ENCODE data around the gene ARMC3.

DNA sequence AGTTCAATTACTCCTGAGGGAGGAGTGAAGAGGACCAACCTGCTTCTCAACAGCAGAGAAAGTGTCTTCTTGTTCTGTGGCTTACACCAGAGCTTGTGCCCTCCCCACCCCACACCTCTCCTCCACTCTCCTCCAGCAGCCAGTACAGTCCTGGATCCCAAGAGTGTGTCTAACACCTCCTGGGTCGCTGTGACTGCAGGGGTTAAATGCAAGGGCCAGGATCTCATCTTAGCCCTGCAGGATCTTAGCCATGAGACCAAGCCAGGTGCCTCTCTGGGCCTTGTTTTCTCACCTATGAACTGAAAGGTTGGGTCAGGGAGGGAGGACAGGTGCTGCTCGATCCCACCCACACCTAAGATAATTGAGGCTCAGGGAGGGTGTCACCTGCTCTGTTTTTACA is 133.1 kb downstream of the ARMC3 start:
- TF ChIP-seq, protein P1, sequence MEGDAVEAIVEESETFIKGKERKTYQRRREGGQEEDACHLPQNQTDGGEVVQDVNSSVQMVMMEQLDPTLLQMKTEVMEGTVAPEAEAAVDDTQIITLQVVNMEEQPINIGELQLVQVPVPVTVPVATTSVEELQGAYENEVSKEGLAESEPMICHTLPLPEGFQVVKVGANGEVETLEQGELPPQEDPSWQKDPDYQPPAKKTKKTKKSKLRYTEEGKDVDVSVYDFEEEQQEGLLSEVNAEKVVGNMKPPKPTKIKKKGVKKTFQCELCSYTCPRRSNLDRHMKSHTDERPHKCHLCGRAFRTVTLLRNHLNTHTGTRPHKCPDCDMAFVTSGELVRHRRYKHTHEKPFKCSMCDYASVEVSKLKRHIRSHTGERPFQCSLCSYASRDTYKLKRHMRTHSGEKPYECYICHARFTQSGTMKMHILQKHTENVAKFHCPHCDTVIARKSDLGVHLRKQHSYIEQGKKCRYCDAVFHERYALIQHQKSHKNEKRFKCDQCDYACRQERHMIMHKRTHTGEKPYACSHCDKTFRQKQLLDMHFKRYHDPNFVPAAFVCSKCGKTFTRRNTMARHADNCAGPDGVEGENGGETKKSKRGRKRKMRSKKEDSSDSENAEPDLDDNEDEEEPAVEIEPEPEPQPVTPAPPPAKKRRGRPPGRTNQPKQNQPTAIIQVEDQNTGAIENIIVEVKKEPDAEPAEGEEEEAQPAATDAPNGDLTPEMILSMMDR (IDR thresholded peaks at IDR 0.05; ENCODE audit: poor library complexity, severe bottlenecking): no peak
- TF ChIP-seq MXI1 (conservative IDR thresholded peaks at IDR 0.05; ENCODE audit: poor library complexity, severe bottlenecking) (no peak), EZH2 (IDR thresholded peaks at IDR 0.05; ENCODE audit: borderline replicate concordance, insufficient read depth, low read length, poor library complexity, severe bottlenecking) (no peak), POLR2AphosphoS5 (IDR thresholded peaks at IDR 0.05) (no peak), RAD21 (conservative IDR thresholded peaks at IDR 0.05) (no peak)
- TF ChIP-seq, protein P2, sequence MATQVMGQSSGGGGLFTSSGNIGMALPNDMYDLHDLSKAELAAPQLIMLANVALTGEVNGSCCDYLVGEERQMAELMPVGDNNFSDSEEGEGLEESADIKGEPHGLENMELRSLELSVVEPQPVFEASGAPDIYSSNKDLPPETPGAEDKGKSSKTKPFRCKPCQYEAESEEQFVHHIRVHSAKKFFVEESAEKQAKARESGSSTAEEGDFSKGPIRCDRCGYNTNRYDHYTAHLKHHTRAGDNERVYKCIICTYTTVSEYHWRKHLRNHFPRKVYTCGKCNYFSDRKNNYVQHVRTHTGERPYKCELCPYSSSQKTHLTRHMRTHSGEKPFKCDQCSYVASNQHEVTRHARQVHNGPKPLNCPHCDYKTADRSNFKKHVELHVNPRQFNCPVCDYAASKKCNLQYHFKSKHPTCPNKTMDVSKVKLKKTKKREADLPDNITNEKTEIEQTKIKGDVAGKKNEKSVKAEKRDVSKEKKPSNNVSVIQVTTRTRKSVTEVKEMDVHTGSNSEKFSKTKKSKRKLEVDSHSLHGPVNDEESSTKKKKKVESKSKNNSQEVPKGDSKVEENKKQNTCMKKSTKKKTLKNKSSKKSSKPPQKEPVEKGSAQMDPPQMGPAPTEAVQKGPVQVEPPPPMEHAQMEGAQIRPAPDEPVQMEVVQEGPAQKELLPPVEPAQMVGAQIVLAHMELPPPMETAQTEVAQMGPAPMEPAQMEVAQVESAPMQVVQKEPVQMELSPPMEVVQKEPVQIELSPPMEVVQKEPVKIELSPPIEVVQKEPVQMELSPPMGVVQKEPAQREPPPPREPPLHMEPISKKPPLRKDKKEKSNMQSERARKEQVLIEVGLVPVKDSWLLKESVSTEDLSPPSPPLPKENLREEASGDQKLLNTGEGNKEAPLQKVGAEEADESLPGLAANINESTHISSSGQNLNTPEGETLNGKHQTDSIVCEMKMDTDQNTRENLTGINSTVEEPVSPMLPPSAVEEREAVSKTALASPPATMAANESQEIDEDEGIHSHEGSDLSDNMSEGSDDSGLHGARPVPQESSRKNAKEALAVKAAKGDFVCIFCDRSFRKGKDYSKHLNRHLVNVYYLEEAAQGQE (IDR thresholded peaks at IDR 0.05; ENCODE audit: borderline replicate concordance): no peak
